IPS-NIHi11 (cell line): ENCODE data around the gene ZNF518B.

Experiments used
- DNase-seq: peaks from one replicate; pipeline ENCODE4 v3.0.0; 2012; ENCODE audit warnings: mixed read lengths, low spot score

Gene ZNF518B, protein sequence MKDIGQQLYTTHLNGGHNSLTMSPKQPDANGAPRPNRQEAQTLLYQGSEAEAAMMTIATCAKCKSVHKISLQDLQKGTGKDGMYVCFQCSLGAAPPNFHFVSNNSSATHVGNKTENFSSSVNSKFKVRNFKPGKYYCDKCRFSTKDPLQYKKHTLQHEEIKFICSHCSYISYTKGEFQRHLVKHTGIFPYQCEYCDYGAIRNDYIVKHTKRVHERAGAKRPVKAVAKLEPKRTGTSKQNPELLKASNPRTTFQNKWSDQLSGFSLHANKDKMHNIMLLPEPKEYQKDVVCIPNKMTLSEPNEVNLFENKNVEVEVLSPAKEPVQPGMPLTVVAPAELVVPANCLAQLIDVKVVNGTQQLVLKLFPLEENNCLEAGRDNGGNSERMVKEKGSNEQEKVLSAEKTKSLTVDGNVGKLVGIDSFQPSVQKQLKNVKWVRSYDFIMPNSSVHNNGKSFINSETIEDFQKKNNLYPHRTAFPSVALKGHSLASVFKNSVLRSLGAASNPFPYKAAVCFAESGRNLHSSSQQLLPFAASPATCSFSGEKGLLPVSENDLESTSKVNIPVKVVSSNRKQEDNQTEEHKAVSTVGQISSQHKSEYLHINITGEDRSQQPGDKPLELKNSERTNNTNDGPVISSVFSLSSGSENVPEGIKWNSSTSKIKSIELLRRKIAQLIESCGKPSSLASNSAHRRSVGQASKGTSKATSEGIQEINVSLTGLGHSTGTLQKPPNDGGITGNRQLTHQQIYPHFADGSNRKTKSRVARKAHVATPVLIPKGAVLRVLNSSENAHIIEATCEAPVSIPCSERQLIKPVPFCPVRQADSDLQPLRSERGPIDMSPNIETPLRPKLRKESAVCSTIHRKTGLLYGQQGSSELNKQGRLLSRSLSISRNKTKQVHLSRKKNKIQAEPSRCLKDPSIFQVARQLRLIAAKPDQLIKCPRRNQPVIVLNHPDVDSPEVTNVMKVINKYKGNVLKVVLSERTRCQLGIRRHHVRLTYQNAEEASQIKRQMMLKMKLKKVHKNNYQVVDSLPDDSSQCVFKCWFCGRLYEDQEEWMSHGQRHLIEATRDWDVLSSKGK

DNA sequence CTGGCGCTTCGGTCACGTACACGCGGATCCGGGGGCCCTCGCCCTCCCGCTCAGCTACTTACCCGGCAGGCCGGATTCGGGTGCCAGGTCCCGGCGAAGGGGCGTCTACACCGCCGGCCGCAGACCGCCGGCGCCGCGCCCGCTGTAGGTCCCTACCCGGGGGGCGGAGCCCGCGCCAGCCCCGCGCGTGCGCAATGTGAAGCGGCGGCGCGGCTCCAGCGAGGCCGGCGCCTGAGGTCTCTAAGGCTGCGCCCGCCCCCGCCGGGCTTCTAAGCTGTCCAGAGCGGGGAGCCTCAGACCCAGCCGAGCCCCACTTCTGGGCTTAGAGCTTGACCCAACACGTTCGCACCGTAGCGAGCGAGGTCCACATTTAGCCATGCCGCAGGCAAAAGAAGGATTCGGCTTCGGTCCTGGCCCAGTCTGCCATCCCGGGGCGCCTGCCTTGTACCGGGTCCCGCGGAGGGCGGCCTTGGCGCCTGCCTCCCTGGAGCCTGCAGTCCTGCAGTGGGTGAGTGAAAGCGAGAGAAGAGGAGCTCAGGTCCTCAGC, at the start of gene ZNF518B:
ZNF518B (minus strand) TSS at position 172 of the 547 bp plus-strand sequence. CDS start 11,098 bp downstream, outside the sequence.
- peak; percentile 93 for DNase-seq

DNA sequence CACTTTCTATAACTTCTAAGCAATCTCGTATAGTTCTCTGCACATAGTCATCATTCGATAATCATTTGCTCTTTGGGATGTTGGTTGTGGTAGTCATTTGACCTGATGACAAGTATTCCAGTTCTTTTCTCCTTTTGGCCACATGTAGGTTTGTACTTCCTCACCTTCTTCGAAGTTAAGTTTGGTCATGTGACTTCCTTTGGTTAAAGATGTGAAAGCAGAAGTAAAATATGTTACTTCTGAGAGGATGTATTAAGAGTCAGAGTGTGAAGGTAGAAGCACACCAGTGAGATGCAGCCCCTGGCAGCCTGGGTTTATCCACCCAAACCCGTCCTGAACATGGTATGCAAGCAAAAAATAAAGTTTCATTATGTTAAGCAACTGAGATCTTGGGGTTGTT, 48.9 kb upstream of the ZNF518B start:
- no peak for DNase-seq

DNA sequence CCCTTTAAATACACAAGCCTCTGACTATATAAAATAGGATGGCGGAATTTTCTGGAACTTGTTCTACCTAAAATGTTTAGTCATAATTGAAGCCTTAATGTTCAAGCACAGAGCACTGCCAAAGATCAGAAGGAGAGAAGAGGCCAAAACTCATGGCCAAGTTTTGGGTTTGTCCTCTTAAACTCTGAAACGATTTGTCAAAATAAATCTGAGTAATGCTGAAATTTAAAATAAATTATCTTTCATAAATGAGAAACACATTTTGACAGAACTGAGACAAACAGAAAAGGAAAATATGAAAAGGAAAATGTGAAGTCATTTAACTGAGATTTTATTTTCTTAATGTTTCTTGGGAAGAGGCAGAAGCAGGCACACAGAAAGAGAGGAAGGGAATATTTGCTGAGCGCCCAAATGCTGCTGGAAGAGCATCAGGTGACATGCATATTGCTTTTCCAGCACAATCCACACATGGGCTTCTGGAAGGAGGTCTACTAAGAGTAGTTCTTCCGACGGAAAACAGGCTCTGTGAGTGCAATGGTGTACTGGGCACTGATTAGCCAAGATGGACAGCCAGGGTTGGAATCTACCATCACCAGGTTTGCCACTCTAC, 47.4 kb upstream of the ZNF518B start:
- no peak for DNase-seq

DNA sequence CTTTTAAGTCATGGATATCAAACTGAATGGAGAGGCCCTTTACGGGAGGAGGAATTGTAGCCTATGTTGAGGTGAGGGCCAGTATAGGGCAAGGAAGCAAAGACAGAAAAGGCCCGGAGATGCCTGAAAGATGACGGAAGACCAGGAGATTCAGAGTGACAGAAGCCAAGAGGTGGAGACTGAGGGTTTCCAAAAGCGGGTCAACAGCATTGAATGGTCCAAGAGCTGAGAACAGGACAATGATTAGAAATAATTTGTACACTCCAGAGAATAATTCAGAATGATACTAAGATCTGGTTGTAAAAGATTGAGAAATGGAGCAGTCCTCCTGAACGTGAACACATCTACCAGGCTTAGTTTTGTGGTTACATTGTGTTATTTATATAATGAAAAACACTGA, 45.5 kb upstream of the ZNF518B start:
- DNase-seq = no peak

DNA sequence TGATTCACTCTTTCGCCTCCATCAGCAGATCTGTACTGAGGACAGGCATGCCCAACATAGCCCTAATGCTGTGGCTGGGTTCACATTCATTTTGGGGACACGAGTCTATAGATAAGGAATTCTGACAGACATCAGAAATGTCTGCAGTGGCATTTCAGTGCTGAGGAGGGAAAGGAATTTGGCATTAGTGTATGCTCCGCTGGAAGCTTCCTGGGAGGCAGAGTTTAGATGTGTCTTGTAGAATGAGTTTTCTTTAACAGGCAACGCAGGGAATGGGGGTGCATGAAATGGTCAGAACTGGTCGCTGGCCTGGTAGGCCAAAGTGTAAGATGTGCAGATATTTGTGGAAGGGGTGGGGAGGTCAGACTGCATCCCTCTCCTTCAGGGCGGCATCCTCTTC, 43.5 kb upstream of the ZNF518B start:
- no peak for DNase-seq

DNA sequence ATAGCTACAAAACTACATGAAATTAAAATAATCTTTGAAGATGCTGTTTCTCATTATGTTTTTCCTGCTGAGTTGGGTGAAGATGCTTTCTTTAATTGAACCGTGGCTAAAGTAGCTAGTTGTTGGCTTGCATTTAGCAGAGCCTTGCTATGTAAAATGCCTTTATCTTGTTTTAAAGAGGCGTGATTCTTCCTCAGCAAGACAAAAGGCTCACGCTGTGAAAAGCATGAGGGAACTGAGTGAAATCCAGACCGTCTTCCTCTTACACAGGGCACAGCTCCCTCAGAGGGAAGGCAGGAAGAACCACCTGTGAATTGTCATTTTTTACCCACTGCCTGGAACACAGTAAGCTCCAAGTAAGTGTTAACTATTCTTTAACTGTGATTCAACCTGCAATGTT, 39.0 kb upstream of the ZNF518B start:
- peak; percentile 45 for DNase-seq

DNA sequence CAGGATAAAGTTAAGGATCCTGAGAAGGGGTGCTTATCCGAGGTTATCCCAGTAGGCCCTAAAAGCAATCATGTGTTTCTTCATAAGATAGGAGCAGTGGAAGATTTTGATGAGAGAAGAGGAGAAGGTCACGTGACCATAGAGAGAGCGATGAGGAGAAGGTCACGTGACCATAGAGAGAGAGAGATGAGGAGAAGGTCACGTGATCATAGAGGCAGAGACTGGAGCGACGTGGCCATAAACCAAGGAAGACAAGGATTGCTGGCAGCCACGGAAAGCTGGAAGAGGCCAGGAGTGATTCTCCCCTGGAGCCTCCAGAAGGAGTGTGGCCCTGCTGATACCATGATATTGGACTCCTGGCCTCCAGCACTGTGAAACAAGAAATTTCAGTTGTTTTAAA, 38.4 kb upstream of the ZNF518B start:
- DNase-seq = no peak

DNA sequence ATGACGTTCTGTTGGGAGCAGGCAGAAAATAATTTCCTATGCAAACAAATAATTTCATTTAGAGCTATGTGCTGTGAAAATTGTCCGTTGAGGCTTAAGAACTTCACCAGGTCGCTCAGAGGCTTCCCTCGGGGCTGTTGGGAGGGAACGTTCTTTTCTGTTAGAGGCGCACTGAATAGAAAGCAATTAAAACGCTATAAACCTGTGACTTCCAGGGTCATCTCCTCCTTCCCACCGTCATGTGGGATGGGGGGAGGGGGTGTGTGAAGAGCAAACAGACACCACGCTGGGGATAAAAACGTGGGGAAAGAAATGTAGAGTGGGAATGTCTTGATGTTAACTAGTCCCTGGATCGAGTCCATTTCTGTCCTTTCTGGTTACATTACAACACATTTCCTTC, 35.2 kb upstream of the ZNF518B start:
- DNase-seq = no peak

DNA sequence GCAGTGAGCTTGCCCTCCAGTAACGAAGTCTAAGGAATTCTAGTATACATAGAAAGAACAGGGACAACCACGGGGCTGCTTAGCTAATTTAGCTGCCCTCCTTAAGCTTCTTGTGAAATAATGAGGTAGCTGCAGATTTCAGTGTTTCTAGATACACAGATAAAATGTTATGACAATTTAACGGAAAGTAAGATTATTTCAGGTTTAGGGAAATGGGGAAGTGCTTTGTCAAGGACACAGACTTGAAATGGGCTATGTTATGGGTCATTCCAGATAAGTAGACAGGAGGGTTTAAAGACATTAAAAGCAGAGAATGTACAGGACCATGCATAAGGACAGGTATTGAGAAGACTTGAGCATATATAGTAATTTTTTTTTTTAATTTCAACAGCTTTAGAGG, 34.2 kb upstream of the ZNF518B start:
- DNase-seq = no peak

DNA sequence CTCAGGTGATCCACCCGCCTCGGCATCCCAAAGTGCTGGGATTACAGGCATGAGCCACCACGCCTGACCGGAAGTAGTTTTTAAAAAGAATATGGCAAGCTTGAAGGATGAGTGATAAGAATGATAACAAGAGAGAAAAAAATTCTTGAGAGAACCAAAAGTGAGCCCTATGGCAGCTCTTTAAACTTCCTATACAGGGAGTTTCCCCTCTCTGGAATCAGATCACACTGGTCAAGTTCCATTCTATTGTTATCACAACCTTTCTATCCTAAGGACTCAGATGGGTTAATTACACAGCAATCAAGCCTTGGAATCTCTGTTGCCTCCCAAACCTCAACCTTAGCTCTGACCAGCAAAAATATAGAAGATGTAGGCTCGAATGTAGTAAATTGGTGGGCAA, 33.8 kb upstream of the ZNF518B start:
- DNase-seq = no peak

DNA sequence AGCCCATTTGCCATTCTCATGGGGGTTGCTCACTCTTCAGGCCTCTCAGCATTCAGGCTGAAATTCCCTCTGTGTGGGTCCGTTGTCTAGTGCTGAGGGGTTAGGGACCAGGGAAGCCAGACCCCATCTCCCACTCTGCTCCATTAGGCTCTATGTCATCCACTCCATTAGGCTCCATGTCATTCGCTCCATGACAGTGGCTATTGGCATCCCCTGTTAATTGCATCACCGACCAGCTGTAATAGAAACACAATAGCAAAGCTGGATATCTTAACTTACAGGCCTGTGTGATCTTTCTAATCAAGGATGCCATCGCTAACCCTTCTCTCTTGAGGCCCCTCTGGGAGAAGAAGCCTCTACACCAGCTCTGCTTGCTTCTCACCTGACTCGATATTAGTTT, 25.7 kb upstream of the ZNF518B start:
- DNase-seq = no peak

DNA sequence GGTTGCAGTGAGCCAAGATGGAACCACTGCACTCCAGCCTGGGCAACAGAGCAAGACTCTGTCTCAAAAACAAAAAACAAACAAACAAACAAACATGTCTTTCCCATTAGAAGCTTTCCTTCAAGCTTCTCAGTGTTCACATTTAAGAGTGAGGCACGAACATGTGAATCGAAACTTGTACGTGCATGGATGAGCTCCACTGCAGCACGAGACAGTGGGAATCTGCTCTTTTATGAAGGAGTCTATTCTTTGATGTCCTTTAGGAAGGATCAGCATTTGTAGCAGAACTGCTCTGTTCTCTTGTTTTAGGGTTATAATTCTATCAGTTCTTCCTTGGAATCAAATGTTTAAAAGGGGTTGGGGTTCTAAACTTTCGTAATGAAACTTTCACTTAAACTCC, 23.4 kb upstream of the ZNF518B start:
- DNase-seq = no peak

DNA sequence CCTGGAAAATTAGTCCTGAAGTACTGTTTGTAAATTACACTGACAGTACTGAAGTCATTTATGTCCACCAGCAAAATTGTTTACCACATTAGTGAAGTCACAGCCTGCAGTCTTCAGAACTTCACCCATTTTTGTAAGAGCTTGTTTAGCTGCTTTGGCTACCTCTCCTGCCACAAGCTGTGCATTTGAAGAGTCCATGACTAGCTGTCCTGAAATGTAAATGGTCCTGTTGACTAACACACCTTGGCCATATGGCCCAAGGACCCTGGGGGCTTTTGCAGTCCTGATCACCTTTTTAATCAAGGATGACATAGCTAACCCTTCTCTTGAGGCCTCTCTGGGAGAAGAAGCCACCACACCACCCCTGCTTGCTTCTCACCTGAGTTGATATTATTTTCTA, 21.4 kb upstream of the ZNF518B start:
- DNase-seq = no peak

DNA sequence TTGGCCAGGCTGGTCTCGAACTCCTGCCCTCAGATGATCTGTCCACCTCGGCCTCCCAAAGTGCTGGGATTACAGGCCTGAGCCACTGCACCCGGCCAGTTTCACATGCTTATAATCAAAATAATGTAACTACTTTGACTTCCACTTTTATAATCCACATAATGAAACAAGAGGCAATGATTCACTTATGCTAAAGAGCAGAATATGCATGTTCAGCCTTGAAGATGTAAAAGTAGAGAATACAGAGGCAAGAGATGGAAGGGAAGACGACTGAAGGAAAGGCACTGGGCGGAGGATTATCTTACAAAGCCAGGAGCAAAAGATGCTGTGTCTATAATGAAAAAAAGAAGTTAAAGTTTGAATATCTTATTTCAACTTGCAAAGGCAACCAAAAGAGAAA, 13.3 kb upstream of the ZNF518B start:
- DNase-seq = no peak

DNA sequence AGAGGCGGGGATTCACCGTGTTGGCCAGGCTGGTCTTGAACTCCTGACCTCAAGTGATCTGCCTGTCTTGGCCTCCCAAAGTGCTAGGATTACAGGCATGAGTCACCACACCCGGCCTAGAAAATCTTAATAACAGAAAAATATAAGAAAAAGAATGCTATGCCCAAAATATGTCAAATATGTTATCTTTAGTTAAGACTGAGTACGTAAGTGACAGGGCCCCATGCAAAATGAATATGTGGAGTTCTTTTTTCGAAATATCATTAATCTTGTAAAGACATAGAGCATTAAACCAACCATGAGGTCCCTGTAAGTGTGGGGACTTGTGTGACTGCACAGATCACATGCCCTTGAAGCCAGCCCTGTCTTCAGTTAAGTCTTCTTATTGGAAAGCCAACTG, 8.9 kb upstream of the ZNF518B start:
- no peak for DNase-seq

DNA sequence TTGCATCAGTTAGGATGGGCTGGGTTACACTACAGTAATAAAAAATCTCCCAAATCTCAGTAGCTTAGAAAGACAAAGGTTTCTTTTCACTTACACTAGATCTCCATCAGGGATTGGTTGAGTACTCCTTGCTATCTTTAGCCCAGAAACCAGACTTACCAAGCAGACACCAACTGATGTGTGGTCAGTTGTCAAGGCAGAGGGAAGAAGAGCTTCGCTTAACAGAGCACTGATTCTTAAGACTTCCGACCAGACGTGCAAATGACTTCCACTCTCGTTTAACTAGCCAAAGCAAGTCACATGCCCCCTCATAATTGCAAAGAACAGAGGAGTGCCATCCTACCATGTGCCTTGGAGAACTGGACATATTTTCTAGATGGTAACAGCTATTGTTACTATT, 5.7 kb upstream of the ZNF518B start:
- DNase-seq = no peak

DNA sequence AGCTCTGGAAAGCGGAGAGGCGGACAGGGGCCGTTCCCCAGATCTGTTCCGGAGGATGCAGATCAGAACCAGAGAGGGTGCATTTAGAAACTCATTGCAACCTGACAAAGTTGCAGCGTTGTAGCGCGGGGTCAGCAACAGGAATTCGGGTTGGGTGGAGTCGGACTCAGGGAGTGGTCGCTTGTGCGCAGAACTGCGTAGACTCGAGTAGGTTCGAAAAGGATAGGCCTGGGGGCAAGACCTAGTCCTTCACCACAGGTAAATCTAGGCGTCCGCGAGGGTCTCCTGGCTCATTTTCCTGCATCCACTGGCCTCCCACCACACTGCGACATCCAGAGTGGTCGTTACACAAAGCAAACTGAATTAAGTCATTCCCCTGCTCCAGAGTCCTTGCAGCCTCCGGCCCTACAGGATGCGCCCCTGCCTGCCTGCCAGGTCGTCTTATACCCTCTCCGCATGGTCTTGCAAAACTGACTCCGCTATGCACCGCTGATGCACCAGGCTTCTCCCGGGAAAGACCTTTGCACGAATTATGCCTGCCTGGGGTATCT, 4.7 kb upstream of the ZNF518B start:
- peak; percentile 17 for DNase-seq

DNA sequence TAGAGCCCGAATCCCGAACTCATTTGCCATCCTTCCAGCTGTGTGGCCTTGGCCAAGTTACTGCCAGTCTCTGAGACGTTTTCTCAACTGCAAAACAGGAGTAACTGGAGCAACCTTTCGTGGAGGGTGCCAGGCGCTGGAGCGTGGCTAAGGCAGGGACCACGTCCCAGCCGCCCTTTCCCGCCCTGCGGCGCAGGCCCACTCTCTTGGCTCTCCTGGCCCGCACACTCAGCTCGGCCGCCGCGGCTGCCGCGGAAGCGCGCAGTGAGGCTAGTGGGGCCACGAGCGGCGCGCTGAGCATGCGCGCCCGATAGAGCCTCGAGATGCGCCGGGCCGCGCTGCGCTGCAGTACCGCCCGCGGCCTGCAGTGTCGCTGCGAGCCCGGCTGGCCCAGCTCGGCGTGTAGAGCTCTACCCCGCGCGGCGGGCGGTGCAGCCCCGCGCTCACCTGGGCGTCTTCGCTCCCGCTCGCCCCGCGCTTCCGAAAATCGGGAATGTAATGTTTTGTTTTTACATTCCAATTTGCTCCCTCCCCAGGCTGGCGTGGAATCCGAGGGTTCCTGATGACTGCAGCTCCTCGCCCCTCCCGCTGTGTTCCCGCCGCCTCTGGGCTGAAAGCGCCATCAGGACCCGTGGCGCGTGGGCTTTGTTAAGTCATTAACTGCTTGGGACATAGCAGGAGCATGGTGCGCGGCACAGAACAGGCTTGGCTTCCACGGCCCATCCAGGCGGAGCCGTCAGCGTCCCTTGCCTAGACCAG, 4.0 kb upstream of the ZNF518B start:
- DNase-seq = peak; percentile 93

DNA sequence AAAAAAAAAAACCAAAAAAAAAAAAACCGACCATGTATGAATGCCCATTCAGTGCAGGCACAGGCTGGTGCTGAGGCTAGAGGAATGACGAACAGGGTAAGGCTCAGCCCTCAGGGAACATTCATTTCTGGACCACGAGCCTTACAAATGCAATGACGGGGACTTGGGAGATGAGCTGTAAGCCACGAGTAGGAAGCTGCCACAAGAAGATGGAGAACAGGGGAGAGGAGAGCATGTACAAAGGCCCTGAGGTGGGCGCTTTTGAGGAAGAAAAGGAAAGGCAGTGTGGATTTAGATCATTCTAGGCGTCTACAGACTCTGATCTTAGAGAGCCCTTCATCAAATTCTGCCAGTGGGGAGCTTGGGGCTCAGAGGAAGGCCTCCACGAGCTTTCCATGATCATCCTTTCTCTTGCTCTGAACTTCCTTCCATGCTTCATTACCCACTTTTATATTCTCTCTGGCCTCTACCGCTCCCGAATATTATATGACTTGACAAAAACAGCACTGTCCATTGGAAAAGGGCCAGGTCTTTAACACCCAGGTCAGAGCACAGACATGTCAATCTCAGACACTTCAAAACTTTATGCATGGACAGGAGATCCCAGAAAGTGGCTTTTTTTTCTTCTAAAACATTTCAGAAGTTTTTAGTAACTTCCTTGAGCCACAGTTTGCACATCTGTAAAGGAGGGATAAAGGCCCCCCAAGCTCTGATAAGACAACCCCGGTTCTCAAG, 3.3 kb upstream of the ZNF518B start:
- DNase-seq = no peak

DNA sequence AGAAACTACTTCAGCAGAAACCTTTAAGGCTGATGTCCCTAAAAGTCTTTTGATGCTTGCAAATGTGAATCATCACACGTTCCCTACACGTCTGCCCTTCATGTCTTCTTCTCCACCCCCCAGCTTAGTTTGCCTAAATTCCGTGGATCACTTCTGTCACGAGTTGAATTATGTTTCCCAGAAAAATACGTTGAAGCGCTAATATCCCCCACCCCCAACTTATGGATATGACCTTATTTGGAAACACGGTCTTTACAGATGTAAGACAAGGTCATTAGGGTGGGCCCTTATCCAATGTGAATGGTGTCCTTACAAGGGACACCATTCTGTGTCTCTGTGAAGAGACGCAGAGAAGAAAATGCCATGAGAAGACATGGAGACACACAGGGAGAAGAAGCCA, 2.1 kb upstream of the ZNF518B start:
- DNase-seq = no peak
